ENCODE measurements around the gene ITGA5.
A peak's percentile ranks its signal among the peaks of the same experiment; 100 is the strongest.

Gene ITGA5

DNA sequence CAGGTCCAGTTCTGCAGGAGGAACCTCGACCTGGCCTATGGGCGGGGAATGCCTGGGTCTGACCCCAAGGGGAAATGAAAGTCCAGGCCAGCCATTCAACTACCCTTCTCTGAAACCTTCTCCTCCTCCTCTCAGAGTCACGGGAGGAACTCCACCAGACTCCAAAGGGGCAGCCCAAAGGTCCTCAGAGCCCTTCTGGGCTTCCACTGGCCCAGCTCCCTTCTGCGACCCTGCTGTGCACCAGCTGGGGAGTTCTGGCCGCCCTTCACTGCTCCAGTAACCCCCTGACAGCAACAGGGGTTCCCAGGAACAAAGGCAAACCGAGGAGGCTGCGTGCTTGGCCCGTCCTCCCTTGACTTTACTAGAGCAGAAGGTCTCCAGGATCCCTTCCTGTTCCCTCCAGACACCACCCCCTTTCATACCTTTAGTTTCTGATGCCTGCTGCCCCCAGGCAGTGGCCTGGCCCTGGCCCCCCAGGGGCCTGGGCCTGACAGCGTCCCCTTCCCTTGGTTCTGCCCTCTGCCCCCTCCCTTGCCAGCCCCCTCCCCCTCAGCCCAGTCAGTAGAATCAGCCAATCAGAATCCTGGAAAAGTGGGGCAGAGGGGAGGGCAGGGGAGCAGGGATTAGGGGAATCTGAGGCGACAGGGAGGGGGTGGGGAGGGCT lies 33.7 kb downstream of the ITGA5 start:
- no peaks in the 10 kb centered on the region for H3K27me3 ChIP-seq (ENCODE audit: insufficient read depth, low read length, poor library complexity)
- no peaks in the 10 kb centered on the region for H3K79me1 ChIP-seq (ENCODE audit: low read length)
- peak overlapping the region; percentile 84 for H3K56ac ChIP-seq (ENCODE audit: low read length)
- H3K79me2 ChIP-seq (ENCODE audit: control insufficient read depth, insufficient read depth, low read length) = no peaks in the 10 kb centered on the region
- WGBS (ENCODE audit: extremely low coverage, insufficient coverage, low lambda C conversion rate) = no CpG with 5 or more reads among the region's 10 CpGs
- no peak overlapping the region for H3K4me3 ChIP-seq (ENCODE audit: low read length)
- H3K18ac ChIP-seq (ENCODE audit: low read length) = peak overlapping the region; percentile 35
- no peak overlapping the region for H4K5ac ChIP-seq (ENCODE audit: low read length)
- H3K4me1 ChIP-seq (ENCODE audit: control insufficient read depth, low read depth, low read length) = peaks cover 53% of the 10 kb centered on the region
- peak overlapping the region; percentile 71 for H2AK5ac ChIP-seq (ENCODE audit: low read length)
- H3K4ac ChIP-seq (ENCODE audit: low read depth, low read length) = peak overlapping the region; percentile 1
- peak; percentile 56 for DNase-seq
- peak overlapping the region; percentile 36 for H3K27ac ChIP-seq (ENCODE audit: low read depth, low read length)
- peak overlapping the region; percentile 80 for H2BK5ac ChIP-seq (ENCODE audit: low read length)
- no peak overlapping the region for H2BK15ac ChIP-seq (replicated peaks; ENCODE audit: low read depth)
- H3K23ac ChIP-seq (ENCODE audit: low read length) = no peak overlapping the region
- H2BK120ac ChIP-seq (ENCODE audit: low read depth, low read length) = no peak overlapping the region
- peak overlapping the region; percentile 58 for H4K8ac ChIP-seq (ENCODE audit: low read depth, low read length)
- no peaks in the 10 kb centered on the region for H3K36me3 ChIP-seq (ENCODE audit: control insufficient read depth, insufficient read depth, low read length)
- H3K9ac ChIP-seq (ENCODE audit: low read length) = peak overlapping the region; percentile 67
- peak overlapping the region; percentile 13 for H3K4me2 ChIP-seq (ENCODE audit: low read length)

DNA sequence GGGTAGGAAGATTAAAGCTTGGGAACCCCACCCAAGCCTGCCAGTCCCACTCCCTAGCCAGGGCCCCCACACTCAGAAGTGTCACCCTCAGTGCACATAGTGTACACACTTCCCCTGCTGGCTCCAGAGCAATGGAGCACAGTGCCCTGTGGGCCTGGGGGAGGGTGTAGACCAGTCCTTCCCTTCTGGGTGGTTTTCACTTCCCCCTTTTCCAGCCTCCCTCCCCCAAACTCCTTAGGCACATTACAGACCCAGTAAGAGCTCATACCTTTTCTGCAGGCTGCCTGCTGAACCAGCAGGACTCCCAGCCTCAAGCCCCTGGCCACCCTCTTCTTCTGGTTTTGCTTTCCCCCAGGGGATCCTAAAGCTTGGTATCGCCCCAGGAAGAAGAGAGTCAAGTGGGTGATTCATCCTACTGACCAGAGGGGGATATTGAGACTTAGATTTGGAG lies 34.5 kb downstream of the ITGA5 start, which contains the start of gene ZNF385A:
Gene ZNF385A (minus strand): TSS at position 143 of the 451 bp plus-strand sequence. CDS start 219 bp downstream, outside the sequence.
- peak within 1 kb of the TSS; percentile 36 for H3K27ac ChIP-seq (ENCODE audit: low read depth, low read length)

DNA sequence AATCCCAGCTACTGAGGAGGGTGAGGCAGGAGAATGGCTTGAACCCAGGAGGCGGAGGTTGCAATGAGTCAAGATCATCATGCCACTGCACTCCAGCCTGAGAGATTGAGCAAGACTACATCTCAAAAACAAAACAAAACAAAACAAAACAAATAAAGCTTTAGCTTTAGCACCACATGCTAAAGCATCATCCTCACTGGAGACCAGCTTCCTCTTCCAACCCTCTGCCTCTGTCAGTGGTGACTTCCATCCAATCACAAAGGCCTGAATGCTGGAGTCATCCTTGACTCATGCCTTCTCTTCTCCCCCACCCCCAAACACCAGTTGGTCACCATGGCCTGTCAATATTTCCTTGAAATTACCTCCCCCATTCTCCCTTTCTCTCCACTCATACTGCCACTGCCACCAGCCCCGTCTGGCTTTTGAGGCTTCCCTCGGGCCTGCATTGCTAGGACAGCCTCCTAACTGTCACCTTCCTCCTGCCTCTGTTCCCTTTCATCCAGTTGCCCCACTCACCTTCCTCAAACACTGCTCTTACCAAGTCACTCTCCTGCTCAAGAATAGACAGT lies 35.9 kb downstream of the ITGA5 start:
- no peak overlapping the region for H3K4me2 ChIP-seq (ENCODE audit: low read length)
- no peak overlapping the region for H4K5ac ChIP-seq (ENCODE audit: low read length)
- H2BK5ac ChIP-seq (ENCODE audit: low read length) = no peak overlapping the region
- no CpG with 5 or more reads among the region's 3 CpGs for WGBS (ENCODE audit: extremely low coverage, insufficient coverage, low lambda C conversion rate)
- no peak overlapping the region for H2BK15ac ChIP-seq (replicated peaks; ENCODE audit: low read depth)
- H3K18ac ChIP-seq (ENCODE audit: low read length) = no peak overlapping the region
- H3K27ac ChIP-seq (ENCODE audit: low read depth, low read length) = no peak overlapping the region
- peak overlapping the region; percentile 32 for H3K56ac ChIP-seq (ENCODE audit: low read length)
- no peaks in the 10 kb centered on the region for H3K36me3 ChIP-seq (ENCODE audit: control insufficient read depth, insufficient read depth, low read length)
- DNase-seq = peak; percentile 70
- H3K4me1 ChIP-seq (ENCODE audit: control insufficient read depth, low read depth, low read length) = peaks cover 35% of the 10 kb centered on the region
- H3K4ac ChIP-seq (ENCODE audit: low read depth, low read length) = no peak overlapping the region
- no peaks in the 10 kb centered on the region for H3K27me3 ChIP-seq (ENCODE audit: insufficient read depth, low read length, poor library complexity)
- H3K79me2 ChIP-seq (ENCODE audit: control insufficient read depth, insufficient read depth, low read length) = no peaks in the 10 kb centered on the region
- H2AK5ac ChIP-seq (ENCODE audit: low read length) = no peak overlapping the region
- H3K9ac ChIP-seq (ENCODE audit: low read length) = no peak overlapping the region
- H4K8ac ChIP-seq (ENCODE audit: low read depth, low read length) = no peak overlapping the region
- no peaks in the 10 kb centered on the region for H3K79me1 ChIP-seq (ENCODE audit: low read length)
- H3K4me3 ChIP-seq (ENCODE audit: low read length) = no peak overlapping the region
- H3K23ac ChIP-seq (ENCODE audit: low read length) = no peak overlapping the region
- no peak overlapping the region for H2BK120ac ChIP-seq (ENCODE audit: low read depth, low read length)

More for the DNA sequence above, 34.5 kb downstream of the ITGA5 start, which contains the start of gene ZNF385A:
- H2AK5ac ChIP-seq (ENCODE audit: low read length) = peak within 1 kb of the TSS; percentile 71
- no CpG with 5 or more reads among the region's 1 CpG for WGBS (ENCODE audit: extremely low coverage, insufficient coverage, low lambda C conversion rate)
- peaks cover 46% of the 10 kb centered on the region for H3K4me1 ChIP-seq (ENCODE audit: control insufficient read depth, low read depth, low read length)
- H3K36me3 ChIP-seq (ENCODE audit: control insufficient read depth, insufficient read depth, low read length) = no peaks in the 10 kb centered on the region
- no peaks in the 10 kb centered on the region for H3K27me3 ChIP-seq (ENCODE audit: insufficient read depth, low read length, poor library complexity)
- H3K23ac ChIP-seq (ENCODE audit: low read length) = no peak within 1 kb of the TSS
- H3K18ac ChIP-seq (ENCODE audit: low read length) = peak within 1 kb of the TSS; percentile 35
- peak within 1 kb of the TSS; percentile 67 for H3K9ac ChIP-seq (ENCODE audit: low read length)
- peak within 1 kb of the TSS; percentile 80 for H2BK5ac ChIP-seq (ENCODE audit: low read length)
- peak within 1 kb of the TSS; percentile 13 for H3K4me2 ChIP-seq (ENCODE audit: low read length)
- no peaks in the 10 kb centered on the region for H3K79me1 ChIP-seq (ENCODE audit: low read length)
- peak within 1 kb of the TSS; percentile 58 for H4K8ac ChIP-seq (ENCODE audit: low read depth, low read length)
- peak within 1 kb of the TSS; percentile 84 for H3K56ac ChIP-seq (ENCODE audit: low read length)
- no peak within 1 kb of the TSS for H3K4me3 ChIP-seq (ENCODE audit: low read length)
- DNase-seq = no peak
- no peaks in the 10 kb centered on the region for H3K79me2 ChIP-seq (ENCODE audit: control insufficient read depth, insufficient read depth, low read length)
- H4K5ac ChIP-seq (ENCODE audit: low read length) = no peak within 1 kb of the TSS
- H2BK120ac ChIP-seq (ENCODE audit: low read depth, low read length) = no peak within 1 kb of the TSS
- no peak within 1 kb of the TSS for H2BK15ac ChIP-seq (replicated peaks; ENCODE audit: low read depth)
- peak within 1 kb of the TSS; percentile 1 for H3K4ac ChIP-seq (ENCODE audit: low read depth, low read length)

DNA sequence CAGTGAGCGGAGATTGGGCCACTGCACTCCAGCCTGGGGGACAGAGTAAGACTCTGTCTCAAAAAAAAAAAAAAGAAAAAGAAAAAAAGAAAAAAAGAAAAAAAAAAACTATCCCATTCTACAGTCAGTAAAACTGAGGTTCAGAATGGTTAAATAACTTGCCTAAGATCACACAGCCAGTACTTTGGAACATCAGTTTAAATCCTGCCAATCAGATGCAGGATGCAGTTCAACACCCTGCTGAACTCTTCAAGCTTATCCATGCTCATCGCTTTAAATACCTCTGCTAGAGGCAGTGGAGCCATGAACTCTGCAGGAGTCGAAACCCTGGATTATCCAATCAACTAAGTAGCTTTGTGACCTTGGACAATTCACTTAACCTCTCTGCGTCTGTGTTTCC lies 37.9 kb downstream of the ITGA5 start:
- H2BK5ac ChIP-seq (ENCODE audit: low read length) = no peak overlapping the region
- no peak overlapping the region for H2BK15ac ChIP-seq (replicated peaks; ENCODE audit: low read depth)
- H2BK120ac ChIP-seq (ENCODE audit: low read depth, low read length) = no peak overlapping the region
- H3K18ac ChIP-seq (ENCODE audit: low read length) = no peak overlapping the region
- no peak overlapping the region for H3K4ac ChIP-seq (ENCODE audit: low read depth, low read length)
- no peaks in the 10 kb centered on the region for H3K79me1 ChIP-seq (ENCODE audit: low read length)
- DNase-seq = no peak
- H3K27me3 ChIP-seq (ENCODE audit: insufficient read depth, low read length, poor library complexity) = no peaks in the 10 kb centered on the region
- H3K23ac ChIP-seq (ENCODE audit: low read length) = no peak overlapping the region
- H4K5ac ChIP-seq (ENCODE audit: low read length) = no peak overlapping the region
- no peak overlapping the region for H4K8ac ChIP-seq (ENCODE audit: low read depth, low read length)
- no peaks in the 10 kb centered on the region for H3K36me3 ChIP-seq (ENCODE audit: control insufficient read depth, insufficient read depth, low read length)
- no CpG with 5 or more reads among the region's 4 CpGs for whole genome bisulfite sequencing (ENCODE audit: extremely low coverage, insufficient coverage, low lambda C conversion rate)
- no peak overlapping the region for H3K27ac ChIP-seq (ENCODE audit: low read depth, low read length)
- H3K56ac ChIP-seq (ENCODE audit: low read length) = no peak overlapping the region
- peaks cover 24% of the 10 kb centered on the region for H3K4me1 ChIP-seq (ENCODE audit: control insufficient read depth, low read depth, low read length)
- H3K9ac ChIP-seq (ENCODE audit: low read length) = no peak overlapping the region
- H2AK5ac ChIP-seq (ENCODE audit: low read length) = no peak overlapping the region
- H3K4me2 ChIP-seq (ENCODE audit: low read length) = no peak overlapping the region
- no peaks in the 10 kb centered on the region for H3K79me2 ChIP-seq (ENCODE audit: control insufficient read depth, insufficient read depth, low read length)
- H3K4me3 ChIP-seq (ENCODE audit: low read length) = no peak overlapping the region

DNA sequence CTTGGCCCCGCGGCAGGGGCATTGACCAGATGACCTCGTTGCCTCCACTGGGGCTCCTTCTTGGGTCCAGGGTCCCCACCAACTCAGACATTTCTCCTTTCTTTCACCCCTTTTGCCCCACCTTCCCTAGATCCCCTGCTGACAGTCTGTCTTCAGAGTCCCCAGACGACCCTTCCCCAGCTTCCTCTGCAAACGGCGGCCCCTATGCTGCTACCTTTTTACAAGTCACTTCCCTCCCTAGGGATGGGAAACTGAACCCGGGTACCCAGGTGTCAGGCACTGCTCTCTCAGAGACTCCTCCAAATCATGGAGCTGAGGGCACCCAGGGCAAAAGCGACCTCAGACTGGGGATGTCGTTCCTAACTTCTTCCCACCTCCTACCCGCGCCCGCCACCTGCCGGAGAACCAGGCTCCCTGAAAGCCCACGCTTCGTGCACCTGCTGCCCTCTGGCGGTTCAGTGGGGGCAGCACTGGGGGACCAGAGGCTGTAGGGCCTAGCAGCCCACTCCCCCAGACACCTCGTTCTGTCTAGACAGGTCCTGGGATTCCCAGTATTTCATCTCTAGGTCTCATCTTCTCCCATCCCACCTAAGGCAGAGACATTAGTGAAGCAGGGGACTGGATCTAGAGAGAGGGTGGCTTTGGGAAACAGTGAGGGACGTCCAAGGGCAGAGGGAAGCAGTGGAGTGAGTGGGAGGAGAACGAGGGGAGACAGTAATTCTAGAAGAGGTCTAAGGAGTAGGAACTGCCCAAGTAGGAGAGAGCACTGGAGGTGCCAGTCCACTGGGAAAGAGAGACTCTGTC lies 39.5 kb downstream of the ITGA5 start:
- Histone ChIP-seq H4K8ac (ENCODE audit: low read depth, low read length) (no peak overlapping the region), H3K4me2 (ENCODE audit: low read length) (peak overlapping the region; percentile 35), H3K79me1 (ENCODE audit: low read length) (no peaks in the 10 kb centered on the region), H3K18ac (ENCODE audit: low read length) (no peak overlapping the region), H3K23ac (ENCODE audit: low read length) (no peak overlapping the region), H3K4me3 (ENCODE audit: low read length) (no peak overlapping the region), H2BK15ac (replicated peaks; ENCODE audit: low read depth) (no peak overlapping the region), H3K56ac (ENCODE audit: low read length) (peak overlapping the region; percentile 34), H3K4me1 (ENCODE audit: control insufficient read depth, low read depth, low read length) (peaks cover 14% of the 10 kb centered on the region), H2BK120ac (ENCODE audit: low read depth, low read length) (no peak overlapping the region), H4K5ac (ENCODE audit: low read length) (no peak overlapping the region), H3K27me3 (ENCODE audit: insufficient read depth, low read length, poor library complexity) (no peaks in the 10 kb centered on the region), H3K4ac (ENCODE audit: low read depth, low read length) (no peak overlapping the region), H2AK5ac (ENCODE audit: low read length) (no peak overlapping the region), H3K27ac (ENCODE audit: low read depth, low read length) (no peak overlapping the region), H3K79me2 (ENCODE audit: control insufficient read depth, insufficient read depth, low read length) (no peaks in the 10 kb centered on the region), H2BK5ac (ENCODE audit: low read length) (no peak overlapping the region), H3K9ac (ENCODE audit: low read length) (peak overlapping the region; percentile 34), H3K36me3 (ENCODE audit: control insufficient read depth, insufficient read depth, low read length) (no peaks in the 10 kb centered on the region)
- DNase-seq = peak; percentile 95
- WGBS (ENCODE audit: extremely low coverage, insufficient coverage, low lambda C conversion rate) = no CpG with 5 or more reads among the region's 19 CpGs
